ENCODE measurements around the gene GRM1. TPM values are rescaled to one million over a fixed set of nuclear protein-coding genes. Genes with fewer than 3 reads are reported as not detected.

GRM1 gene
- total RNA-seq, 2 experiments from 2014 or later = not detected

GRCh38 chr6:146050168-146050567, 21.3 kb downstream of the GRM1 start:
- Histone ChIP-seq H3K9me3 (ENCODE audit: control insufficient read depth in 1 of 2, insufficient read depth in 1 of 2, low read length in 2 of 2) (no peaks in the 10 kb centered on the region), H3K4me3 (ENCODE audit: low read length) (no peak overlapping the region), H3K36me3 (ENCODE audit: insufficient read depth, low read length) (no peaks in the 10 kb centered on the region), H3K27ac (ENCODE audit: low read depth in 1 of 2, low read length in 2 of 2) (no peak overlapping the region), H3K4me1 (ENCODE audit: insufficient read depth, low read length) (no peaks in the 10 kb centered on the region), H3K27me3 (ENCODE audit: control insufficient read depth in 1 of 2, insufficient read depth in 2 of 2, low read length in 2 of 2) (no peaks in the 10 kb centered on the region)
- peaks cover 29% of the 10 kb centered on the region for H3K27me3 Mint-ChIP-seq
- no peak for TF ChIP-seq CTCF (IDR thresholded peaks at IDR 0.05)
- H3K36me3 Mint-ChIP-seq (ENCODE audit: low read depth) = no peaks in the 10 kb centered on the region
- intact Hi-C loops (cut with DNase I, micrococcal nuclease) = no loop called here
- H3K4me1 Mint-ChIP-seq (ENCODE audit: low read depth) = no peaks in the 10 kb centered on the region
- no peaks in the 10 kb centered on the region for H3K9me3 Mint-ChIP-seq
- H3K4me3 Mint-ChIP-seq = no peak overlapping the region
- ChIA-PET CTCF (no interaction called here), POLR2A (no interaction called here)
- no peak overlapping the region for H3K27ac Mint-ChIP-seq
- no peak for ATAC-seq (ENCODE audit: poor library complexity)
- DNase-seq = no peak

GRCh38 chr6:146056506-146056905, 27.6 kb downstream of the GRM1 start:
- ChIA-PET POLR2A (no interaction called here), CTCF (no interaction called here)
- no peak overlapping the region for H3K4me3 Mint-ChIP-seq
- intact Hi-C loops (cut with DNase I, micrococcal nuclease) = no loop called here
- H3K36me3 Mint-ChIP-seq (ENCODE audit: low read depth) = no peaks in the 10 kb centered on the region
- H3K4me1 Mint-ChIP-seq (ENCODE audit: low read depth) = no peaks in the 10 kb centered on the region
- no peaks in the 10 kb centered on the region for H3K27me3 ChIP-seq (ENCODE audit: control insufficient read depth in 1 of 2, insufficient read depth in 2 of 2, low read length in 2 of 2)
- H3K27ac ChIP-seq (ENCODE audit: low read depth in 1 of 2, low read length in 2 of 2) = no peak overlapping the region
- H3K36me3 ChIP-seq (ENCODE audit: insufficient read depth, low read length) = no peaks in the 10 kb centered on the region
- TF ChIP-seq CTCF (IDR thresholded peaks at IDR 0.05) = no peak
- no peaks in the 10 kb centered on the region for H3K9me3 ChIP-seq (ENCODE audit: control insufficient read depth in 1 of 2, insufficient read depth in 1 of 2, low read length in 2 of 2)
- H3K4me3 ChIP-seq (ENCODE audit: low read length) = no peak overlapping the region
- no peak overlapping the region for H3K27ac Mint-ChIP-seq
- no peaks in the 10 kb centered on the region for H3K4me1 ChIP-seq (ENCODE audit: insufficient read depth, low read length)
- ATAC-seq (ENCODE audit: poor library complexity) = no peak
- H3K27me3 Mint-ChIP-seq = peaks cover 20% of the 10 kb centered on the region
- peaks cover 3% of the 10 kb centered on the region for H3K9me3 Mint-ChIP-seq
- no peak for DNase-seq

DNA sequence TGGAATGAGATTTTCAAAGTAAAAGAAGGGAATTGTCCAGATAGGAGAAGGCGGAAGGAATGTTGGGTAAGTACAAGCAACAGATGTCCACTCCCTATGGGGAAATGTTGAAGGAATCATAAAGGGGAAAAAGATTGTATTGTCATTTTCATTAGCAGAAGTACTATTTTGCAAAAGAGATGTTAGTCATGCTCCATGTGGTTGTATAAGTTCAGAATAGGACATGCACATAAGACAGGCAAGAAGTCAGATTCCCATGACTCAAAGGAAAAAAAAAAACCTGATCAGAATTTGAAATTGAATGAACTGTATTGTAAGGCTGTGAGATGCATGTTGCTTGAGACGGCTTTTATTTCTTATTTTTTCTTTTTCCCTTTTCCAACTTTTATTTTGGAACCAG, 36.8 kb downstream of the GRM1 start:
- no peaks in the 10 kb centered on the region for H3K36me3 Mint-ChIP-seq (ENCODE audit: low read depth)
- H3K9me3 Mint-ChIP-seq = no peaks in the 10 kb centered on the region
- Histone ChIP-seq H3K9me3 (ENCODE audit: control insufficient read depth in 1 of 2, insufficient read depth in 1 of 2, low read length in 2 of 2) (no peaks in the 10 kb centered on the region), H3K27me3 (ENCODE audit: control insufficient read depth in 1 of 2, insufficient read depth in 2 of 2, low read length in 2 of 2) (no peaks in the 10 kb centered on the region), H3K27ac (ENCODE audit: low read depth in 1 of 2, low read length in 2 of 2) (no peak overlapping the region), H3K4me3 (ENCODE audit: low read length) (no peak overlapping the region), H3K36me3 (ENCODE audit: insufficient read depth, low read length) (no peaks in the 10 kb centered on the region), H3K4me1 (ENCODE audit: insufficient read depth, low read length) (no peaks in the 10 kb centered on the region)
- ChIA-PET POLR2A (no interaction called here), CTCF (no interaction called here)
- H3K27ac Mint-ChIP-seq = no peak overlapping the region
- intact Hi-C loops (cut with DNase I, micrococcal nuclease) = no loop called here
- ATAC-seq (ENCODE audit: poor library complexity) = no peak
- no peak for DNase-seq
- TF ChIP-seq CTCF (IDR thresholded peaks at IDR 0.05) = no peak
- H3K4me3 Mint-ChIP-seq = no peak overlapping the region
- H3K4me1 Mint-ChIP-seq (ENCODE audit: low read depth) = no peaks in the 10 kb centered on the region
- H3K27me3 Mint-ChIP-seq = no peaks in the 10 kb centered on the region

All from CD4-positive, alpha-beta T cell (primary cell).